SK-N-DZ (cell line): ENCODE measurements around the gene CYP3A5. TPM values are rescaled to one million over a fixed set of nuclear protein-coding genes. Genes with fewer than 3 reads are reported as not detected.
A peak's percentile ranks its signal among the peaks of the same experiment; 100 is the strongest.
"Not testable (repeated sequence)": the region's sequence is repeated elsewhere in the genome, so short reads cannot be mapped to it uniquely, and the experiment has no call there.

Experiments used
- DNase-seq: peaks from one replicate; pipeline ENCODE4 v3.0.0-alpha.2; 2015; ENCODE audit warnings: low spot score
- polyA plus RNA-seq, 2 experiments: library from polyadenylated mRNA; depleted of rRNA; stranded (reverse); fragments of >200 nt; gene quantifications; 2 replicates each; pipeline ENCODE4 v1.2.3, GENCODE V29; 2014

The CYP3A5 gene
- polyA plus RNA-seq (2014; cell fraction: cytosol; rRNA removed) = 0.50 and 2.7 TPM in 2 replicates
- 3.3 and 5.4 TPM in 2 replicates for polyA plus RNA-seq (2014; cell fraction: nucleus; rRNA removed)

- peak; percentile 36 for DNase-seq
Observed at GRCh38 chr7:99679400-99680191, at the start of gene CYP3A5. CYP3A5 (minus strand) TSS chr7:99679996; CDS start chr7:99679896, 100 bp downstream.

GRCh38 chr7:99728615-99729014 lies 48.8 kb upstream of the CYP3A5 start:
- DNase-seq = no peak

GRCh38 chr7:99723201-99723600 lies 43.4 kb upstream of the CYP3A5 start:
- not testable (repeated sequence) for DNase-seq

GRCh38 chr7:99720800-99721595 lies 41.2 kb upstream of the CYP3A5 start:
- no peak for DNase-seq

GRCh38 chr7:99719996-99720769 lies 40.4 kb upstream of the CYP3A5 start:
- no peak for DNase-seq

- no peak for DNase-seq
Observed at GRCh38 chr7:99713995-99714570, 34.3 kb upstream of the CYP3A5 start.

- no peak for DNase-seq
Observed at GRCh38 chr7:99709838-99710578, 30.2 kb upstream of the CYP3A5 start.

- no peak for DNase-seq
Observed at GRCh38 chr7:99709260-99709659, 29.5 kb upstream of the CYP3A5 start.

- DNase-seq = peak; percentile 23
Observed at GRCh38 chr7:99707096-99707495, 27.3 kb upstream of the CYP3A5 start.

GRCh38 chr7:99699946-99700345 lies 20.1 kb upstream of the CYP3A5 start:
- DNase-seq = no peak

- not testable (repeated sequence) for DNase-seq
Observed at GRCh38 chr7:99698867-99699730, 19.3 kb upstream of the CYP3A5 start.

GRCh38 chr7:99694912-99695304 lies 15.1 kb upstream of the CYP3A5 start:
- DNase-seq = no peak

GRCh38 chr7:99694201-99694911 lies 14.6 kb upstream of the CYP3A5 start:
- no peak for DNase-seq

GRCh38 chr7:99693427-99694200 lies 13.8 kb upstream of the CYP3A5 start:
- peak; percentile 87 for DNase-seq

- DNase-seq = no peak
Observed at GRCh38 chr7:99693100-99693426, 13.3 kb upstream of the CYP3A5 start.

GRCh38 chr7:99692563-99692962 lies 12.8 kb upstream of the CYP3A5 start:
- not testable (repeated sequence) for DNase-seq

GRCh38 chr7:99691658-99692057 lies 11.9 kb upstream of the CYP3A5 start:
- not testable (repeated sequence) for DNase-seq

- not testable (repeated sequence) for DNase-seq
Observed at GRCh38 chr7:99690918-99691317, 11.1 kb upstream of the CYP3A5 start.
